Caki2 (cell line): ENCODE results near the gene SYT1. TPM values are rescaled to one million over a fixed set of nuclear protein-coding genes. Genes with fewer than 3 reads are reported as not detected.
A peak's percentile ranks its signal among the peaks of the same experiment; 100 is the strongest.

Experiments used
- DNase-seq: peaks from one replicate; pipeline ENCODE4 v3.0.0-alpha.2; 2015; ENCODE audit warnings: low read depth
- in situ Hi-C: cut with HindIII; loops from 2 replicates; pipeline ENCODE4 v1.10.0; 2016; ENCODE audit warnings: low sequenced_read_pairs, low pct_unique_long_range_greater_than_20kb, mixed read lengths
- total RNA-seq: library from RNA; depleted of rRNA; stranded (reverse); fragments of >200 nt; shearing (Covaris generic); gene quantifications from 2 replicates; pipeline ENCODE4 v1.2.3, GENCODE V29; 2014; ENCODE audit warnings: low replicate concordance

Gene SYT1
- total RNA-seq, 1 experiment from 2014 or later = 0.74 TPM

GRCh38 chr12:79227091-79227490 is 362.5 kb downstream of the SYT1 start:
- DNase-seq = no peak
- in situ Hi-C loops = no loop called here

- no peak for DNase-seq
- in situ Hi-C loops = no loop called here
Measured at GRCh38 chr12:79227646-79228045, 363.1 kb downstream of the SYT1 start.

- in situ Hi-C loops = no loop called here
- no peak for DNase-seq
Measured at GRCh38 chr12:79233341-79233781, 368.8 kb downstream of the SYT1 start.

- in situ Hi-C loops = no loop called here
- DNase-seq = no peak
Measured at GRCh38 chr12:79236920-79237319, 372.3 kb downstream of the SYT1 start.

- no peak for DNase-seq
- in situ Hi-C loops = no loop called here
Measured at GRCh38 chr12:79238246-79238645, 373.7 kb downstream of the SYT1 start.

- no peak for DNase-seq
- in situ Hi-C loops = no loop called here
Measured at GRCh38 chr12:79247494-79247893, 382.9 kb downstream of the SYT1 start.

- DNase-seq = no peak
Measured at GRCh38 chr12:79250186-79250585, 385.6 kb downstream of the SYT1 start.

GRCh38 chr12:79250960-79251755 is 386.6 kb downstream of the SYT1 start:
- no peak for DNase-seq
- in situ Hi-C loops = no loop called here

More at GRCh38 chr12:79250186-79250585, 385.6 kb downstream of the SYT1 start:
- in situ Hi-C loops = no loop called here

- in situ Hi-C loops = no loop called here
- no peak for DNase-seq
Measured at GRCh38 chr12:79252358-79253075, 387.9 kb downstream of the SYT1 start.

- DNase-seq = no peak
- in situ Hi-C loops = no loop called here
Measured at GRCh38 chr12:79255288-79255687, 390.7 kb downstream of the SYT1 start.

- DNase-seq = no peak
- in situ Hi-C loops = no loop called here
Measured at GRCh38 chr12:79260923-79261322, 396.3 kb downstream of the SYT1 start.

- in situ Hi-C loops = no loop called here
- no peak for DNase-seq
Measured at GRCh38 chr12:79262938-79263337, 398.4 kb downstream of the SYT1 start.

- in situ Hi-C loops = no loop called here
- no peak for DNase-seq
Measured at GRCh38 chr12:79266343-79267144, 402.0 kb downstream of the SYT1 start.

GRCh38 chr12:79267580-79267979 is 403.0 kb downstream of the SYT1 start:
- in situ Hi-C loops = no loop called here

GRCh38 chr12:79274501-79275064 is 410.0 kb downstream of the SYT1 start:
- in situ Hi-C loops = no loop called here
- DNase-seq = peak; percentile 18

More at GRCh38 chr12:79267580-79267979, 403.0 kb downstream of the SYT1 start:
- DNase-seq = no peak

GRCh38 chr12:79275631-79276030 is 411.1 kb downstream of the SYT1 start:
- peak; percentile 48 for DNase-seq
- in situ Hi-C loops = no loop called here

GRCh38 chr12:79283364-79283763 is 418.8 kb downstream of the SYT1 start:
- DNase-seq = no peak
- in situ Hi-C loops = no loop called here

- DNase-seq = no peak
- in situ Hi-C loops = no loop called here
Measured at GRCh38 chr12:79288911-79289310, 424.3 kb downstream of the SYT1 start.
